Measurements from ENCODE around the gene MACROH2A1.

Gene MACROH2A1

DNA sequence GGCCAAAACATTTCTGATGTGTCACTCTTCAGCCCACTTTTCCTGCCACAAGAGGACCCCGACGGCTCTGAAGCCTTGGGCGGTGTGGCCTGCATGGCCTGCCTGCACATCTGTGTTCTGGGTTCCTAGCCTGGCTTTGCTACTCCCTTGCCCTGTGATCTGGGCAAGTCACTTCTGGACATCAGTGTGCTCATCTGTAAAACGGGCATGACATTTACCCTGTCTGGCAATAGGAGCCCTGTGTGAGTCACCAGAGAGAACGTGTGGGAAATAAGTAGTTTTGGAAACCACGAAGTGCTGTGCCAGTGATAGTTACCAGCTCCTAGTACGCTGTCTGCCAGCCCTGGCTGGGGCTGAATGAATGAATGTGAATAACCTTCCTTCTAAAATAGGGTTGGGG lies 90.8 kb downstream of the MACROH2A1 start:
- Histone ChIP-seq H3K9ac (ENCODE audit: low read depth, low read length) (no peak overlapping the region), H3K27ac (ENCODE audit: low read length) (peak overlapping the region; percentile 69), H3K4me1 (ENCODE audit: insufficient read depth, low read length) (peaks cover 57% of the 10 kb centered on the region), H3K9me3 (ENCODE audit: insufficient read depth, low read length, severe bottlenecking) (no peaks in the 10 kb centered on the region), H2AFZ (ENCODE audit: low read depth, low read length) (no peak overlapping the region), H4K20me1 (ENCODE audit: insufficient read depth, low read length) (no peaks in the 10 kb centered on the region), H3K4me3 (ENCODE audit: low read depth in 1 of 2, low read length in 2 of 2) (no peak overlapping the region), H3K27me3 (ENCODE audit: insufficient read depth, low read length, poor library complexity) (no peaks in the 10 kb centered on the region), H3K4me2 (ENCODE audit: insufficient read depth, low read length) (no peak overlapping the region), H3K79me2 (ENCODE audit: insufficient read depth, low read length) (no peaks in the 10 kb centered on the region), H3K36me3 (ENCODE audit: insufficient read depth, low read length) (no peaks in the 10 kb centered on the region)
- ATAC-seq (ENCODE audit: insufficient read depth, low read depth) (peak; percentile 49), DNase-seq (peak; percentile 46)
- no peak for TF ChIP-seq EZH2 (IDR thresholded peaks at IDR 0.05; ENCODE audit: borderline replicate concordance, low read depth, low read length, severe bottlenecking)
- TF ChIP-seq, protein P1, sequence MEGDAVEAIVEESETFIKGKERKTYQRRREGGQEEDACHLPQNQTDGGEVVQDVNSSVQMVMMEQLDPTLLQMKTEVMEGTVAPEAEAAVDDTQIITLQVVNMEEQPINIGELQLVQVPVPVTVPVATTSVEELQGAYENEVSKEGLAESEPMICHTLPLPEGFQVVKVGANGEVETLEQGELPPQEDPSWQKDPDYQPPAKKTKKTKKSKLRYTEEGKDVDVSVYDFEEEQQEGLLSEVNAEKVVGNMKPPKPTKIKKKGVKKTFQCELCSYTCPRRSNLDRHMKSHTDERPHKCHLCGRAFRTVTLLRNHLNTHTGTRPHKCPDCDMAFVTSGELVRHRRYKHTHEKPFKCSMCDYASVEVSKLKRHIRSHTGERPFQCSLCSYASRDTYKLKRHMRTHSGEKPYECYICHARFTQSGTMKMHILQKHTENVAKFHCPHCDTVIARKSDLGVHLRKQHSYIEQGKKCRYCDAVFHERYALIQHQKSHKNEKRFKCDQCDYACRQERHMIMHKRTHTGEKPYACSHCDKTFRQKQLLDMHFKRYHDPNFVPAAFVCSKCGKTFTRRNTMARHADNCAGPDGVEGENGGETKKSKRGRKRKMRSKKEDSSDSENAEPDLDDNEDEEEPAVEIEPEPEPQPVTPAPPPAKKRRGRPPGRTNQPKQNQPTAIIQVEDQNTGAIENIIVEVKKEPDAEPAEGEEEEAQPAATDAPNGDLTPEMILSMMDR (IDR thresholded peaks at IDR 0.05; ENCODE audit: borderline replicate concordance, extremely low read depth, low read length, poor library complexity, severe bottlenecking): no peak

GRCh38 chr5:135307143-135307903 lies 91.7 kb downstream of the MACROH2A1 start:
- no peak overlapping the region for H3K4me2 ChIP-seq (ENCODE audit: insufficient read depth, low read length)
- H3K27ac ChIP-seq (ENCODE audit: low read length): no peak overlapping the region
- no peak overlapping the region for H3K4me3 ChIP-seq (ENCODE audit: low read depth in 1 of 2, low read length in 2 of 2)
- TF ChIP-seq, protein P1 (IDR thresholded peaks at IDR 0.05; ENCODE audit: borderline replicate concordance, extremely low read depth, low read length, poor library complexity, severe bottlenecking): no peak
- no peak for TF ChIP-seq EZH2 (IDR thresholded peaks at IDR 0.05; ENCODE audit: borderline replicate concordance, low read depth, low read length, severe bottlenecking)
- H3K4me1 ChIP-seq (ENCODE audit: insufficient read depth, low read length): peaks cover 57% of the 10 kb centered on the region
- H3K9ac ChIP-seq (ENCODE audit: low read depth, low read length): no peak overlapping the region
- H4K20me1 ChIP-seq (ENCODE audit: insufficient read depth, low read length): no peaks in the 10 kb centered on the region
- no peaks in the 10 kb centered on the region for H3K27me3 ChIP-seq (ENCODE audit: insufficient read depth, low read length, poor library complexity)
- no peak for DNase-seq
- ATAC-seq (ENCODE audit: insufficient read depth, low read depth): no peak
- no peaks in the 10 kb centered on the region for H3K9me3 ChIP-seq (ENCODE audit: insufficient read depth, low read length, severe bottlenecking)
- no peaks in the 10 kb centered on the region for H3K79me2 ChIP-seq (ENCODE audit: insufficient read depth, low read length)
- H2AFZ ChIP-seq (ENCODE audit: low read depth, low read length): no peak overlapping the region
- no peaks in the 10 kb centered on the region for H3K36me3 ChIP-seq (ENCODE audit: insufficient read depth, low read length)

DNA sequence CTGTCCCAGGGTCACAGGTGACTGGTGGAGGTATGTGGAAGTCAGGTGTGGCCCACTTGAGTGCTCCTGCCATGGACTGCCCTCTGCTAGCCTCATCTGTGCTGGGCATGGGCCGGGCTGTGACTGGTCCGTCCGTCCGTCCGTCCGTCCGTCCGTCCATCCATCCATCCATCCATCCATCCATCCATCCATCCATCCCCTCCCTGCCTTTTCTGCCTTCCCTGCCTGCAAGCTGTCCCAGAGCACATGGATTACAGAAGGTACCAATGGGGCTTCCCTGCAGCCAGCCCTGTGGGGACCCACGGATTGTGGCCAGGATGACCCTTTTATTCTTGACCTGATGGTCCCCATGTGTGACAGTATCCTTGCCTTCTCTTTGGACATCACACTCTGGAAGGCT lies 92.5 kb downstream of the MACROH2A1 start:
- H3K27ac ChIP-seq (ENCODE audit: low read length): no peak overlapping the region
- H3K79me2 ChIP-seq (ENCODE audit: insufficient read depth, low read length): no peaks in the 10 kb centered on the region
- no peak for ATAC-seq (ENCODE audit: insufficient read depth, low read depth)
- peaks cover 56% of the 10 kb centered on the region for H3K4me1 ChIP-seq (ENCODE audit: insufficient read depth, low read length)
- H2AFZ ChIP-seq (ENCODE audit: low read depth, low read length): no peak overlapping the region
- H3K36me3 ChIP-seq (ENCODE audit: insufficient read depth, low read length): no peaks in the 10 kb centered on the region
- H3K27me3 ChIP-seq (ENCODE audit: insufficient read depth, low read length, poor library complexity): no peaks in the 10 kb centered on the region
- TF ChIP-seq, protein P1 (IDR thresholded peaks at IDR 0.05; ENCODE audit: borderline replicate concordance, extremely low read depth, low read length, poor library complexity, severe bottlenecking): no peak
- TF ChIP-seq EZH2 (IDR thresholded peaks at IDR 0.05; ENCODE audit: borderline replicate concordance, low read depth, low read length, severe bottlenecking): no peak
- DNase-seq: no peak
- H4K20me1 ChIP-seq (ENCODE audit: insufficient read depth, low read length): no peaks in the 10 kb centered on the region
- no peak overlapping the region for H3K9ac ChIP-seq (ENCODE audit: low read depth, low read length)
- no peak overlapping the region for H3K4me3 ChIP-seq (ENCODE audit: low read depth in 1 of 2, low read length in 2 of 2)
- no peak overlapping the region for H3K4me2 ChIP-seq (ENCODE audit: insufficient read depth, low read length)
- H3K9me3 ChIP-seq (ENCODE audit: insufficient read depth, low read length, severe bottlenecking): no peaks in the 10 kb centered on the region

All from DND-41 (cell line).